GM12875 (cell line): Measurements from ENCODE around the gene CENPS.

Experiments
- H3K4me3 ChIP-seq: one replicate; pipeline ENCODE4 v1.5.1; 2011; ENCODE audit warnings: low read depth, low read length, control low read depth
- CTCF ChIP-seq: IDR thresholded peaks from 2 replicates; pipeline ENCODE4 v1.5.1; 2011; ENCODE audit warnings: low read depth, mild to moderate bottlenecking, control low read depth, inconsistent platforms, low read length, moderate library complexity, borderline replicate concordance; ENCODE audit not compliant: insufficient read depth

The CENPS gene

GRCh38 chr1:10388387-10388715 lies 41.9 kb upstream of the CENPS start:
- no peak for TF ChIP-seq CTCF
- no peak overlapping the region for H3K4me3 ChIP-seq

GRCh38 chr1:10389271-10389973 lies 40.8 kb upstream of the CENPS start:
- H3K4me3 ChIP-seq, result no peak overlapping the region
- TF ChIP-seq CTCF, result no peak

GRCh38 chr1:10396870-10397269 lies 33.4 kb upstream of the CENPS start:
- TF ChIP-seq CTCF, result no peak
- H3K4me3 ChIP-seq, result no peak overlapping the region

GRCh38 chr1:10398278-10398733 lies 31.9 kb upstream of the CENPS start:
- no peak for TF ChIP-seq CTCF
- peak overlapping the region; percentile 78 for H3K4me3 ChIP-seq

- peak within 1 kb of the TSS; percentile 78 for H3K4me3 ChIP-seq
- no peak for TF ChIP-seq CTCF
These were observed 31.3 kb upstream of the CENPS start, which contains the start of gene PGD for GRCh38 chr1:10398734-10399443. Gene PGD (plus strand): TSS chr1:10399064. CDS start chr1:10399118, 54 bp downstream.

- H3K4me3 ChIP-seq, result peak overlapping the region; percentile 78
- no peak for TF ChIP-seq CTCF
These were observed 30.7 kb upstream of the CENPS start for GRCh38 chr1:10399444-10399941.
